COLO668 (cell line): ENCODE results near the gene SPAG6.

Experiments
- DNase-seq: peaks from one replicate; lab custom pipeline; 2025; ENCODE audit not compliant: unreplicated experiment; lab: John Stamatoyannopoulos, UW

SPAG6 gene

DNA sequence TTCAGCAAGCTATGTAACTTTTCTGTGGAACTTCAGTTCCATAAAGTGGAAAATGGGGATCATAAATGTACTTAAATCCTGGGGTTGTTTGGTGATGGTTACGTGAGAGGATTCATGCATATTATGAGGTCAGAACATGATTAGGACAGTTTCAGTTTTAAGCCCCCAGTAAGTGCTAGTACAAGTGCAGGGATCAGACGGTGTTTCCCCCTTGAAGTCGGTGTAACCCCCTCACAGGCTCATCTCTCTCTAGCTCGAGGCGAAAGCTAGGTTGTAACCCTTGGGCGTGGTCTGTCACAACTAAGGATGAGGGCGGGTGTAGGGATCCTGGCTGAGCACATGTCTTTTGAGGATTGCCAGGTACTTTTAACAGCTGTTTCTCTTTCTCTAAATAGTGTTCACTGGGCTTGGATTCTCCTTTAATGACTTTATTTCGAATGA, 84.7 kb downstream of the SPAG6 start:
- DNase-seq = no peak

DNA sequence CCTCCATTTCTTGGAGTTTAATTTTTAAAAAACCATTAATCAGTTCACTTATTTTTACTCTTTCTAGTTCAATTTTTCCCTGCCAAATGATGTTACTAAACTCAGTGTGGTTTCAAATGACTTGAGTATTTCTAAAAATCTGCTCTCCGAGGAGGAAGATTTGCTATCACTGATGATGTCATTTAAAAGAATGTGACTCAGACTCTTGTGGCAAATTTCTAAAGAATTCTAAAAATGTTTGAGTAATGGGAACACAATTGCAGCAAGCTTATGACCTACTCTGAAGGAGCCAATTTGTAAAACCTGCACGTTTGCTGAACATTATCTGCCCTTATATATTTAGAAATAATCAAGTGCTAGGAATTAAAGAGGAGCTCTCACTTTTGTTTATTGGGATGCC, 88.6 kb downstream of the SPAG6 start:
- no peak for DNase-seq

DNA sequence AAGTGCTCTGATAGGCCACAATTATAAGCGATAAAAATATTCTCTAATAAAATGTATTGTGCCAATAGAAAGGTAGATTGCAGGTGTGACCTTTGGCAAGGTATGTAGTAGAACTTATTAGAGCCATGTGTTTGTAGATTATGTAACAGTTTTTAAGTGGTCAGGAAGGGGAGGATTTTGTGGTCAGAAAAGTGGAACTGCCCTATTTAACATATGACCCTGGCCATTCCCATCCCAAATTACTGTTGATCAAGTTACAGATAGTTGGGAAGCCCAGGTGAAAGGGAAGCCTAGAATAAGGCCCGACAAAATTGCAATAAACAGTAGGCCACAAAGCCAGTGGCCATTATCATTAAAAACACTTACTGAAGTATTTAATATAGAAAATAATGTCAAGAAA, 89.2 kb downstream of the SPAG6 start:
- no peak for DNase-seq

DNA sequence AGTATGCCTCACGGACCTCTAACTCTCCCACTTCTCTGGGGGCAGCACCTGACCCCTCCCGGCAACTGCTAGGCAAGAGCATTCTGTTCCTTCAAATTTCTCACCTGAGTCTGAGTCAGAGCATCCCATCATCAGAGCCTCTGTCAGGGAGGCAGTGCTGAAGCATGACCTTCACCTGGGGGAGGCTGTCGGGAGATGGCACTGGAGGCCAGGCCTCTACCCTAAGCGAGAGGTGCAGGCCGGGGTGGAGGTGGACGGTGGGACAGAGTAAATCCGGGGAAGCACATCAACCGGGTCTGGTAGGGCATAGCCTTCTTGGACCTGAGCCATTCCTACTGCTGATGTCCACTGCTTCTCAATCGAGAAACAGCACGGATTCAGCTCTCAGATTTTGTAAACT, 90.4 kb downstream of the SPAG6 start:
- no peak for DNase-seq

DNA sequence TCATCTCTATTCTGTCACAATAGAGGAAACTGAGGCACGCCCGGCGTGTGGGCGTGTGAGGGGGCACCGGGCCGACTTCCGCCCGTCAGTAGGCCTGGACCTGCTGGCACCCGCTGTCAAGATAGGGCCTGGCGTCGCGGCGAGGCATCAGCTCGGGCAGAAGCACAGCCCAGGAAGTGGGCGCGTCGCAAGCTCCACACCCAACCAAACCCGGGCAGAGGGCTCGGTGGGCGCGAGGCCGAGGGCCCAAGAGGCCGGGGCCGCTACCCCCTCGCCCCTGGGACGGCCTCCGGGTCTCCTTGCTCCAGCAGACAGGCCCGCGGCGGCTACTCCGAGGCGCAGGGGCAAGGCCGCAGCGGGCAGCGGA, 91.2 kb downstream of the SPAG6 start:
- no peak for DNase-seq

DNA sequence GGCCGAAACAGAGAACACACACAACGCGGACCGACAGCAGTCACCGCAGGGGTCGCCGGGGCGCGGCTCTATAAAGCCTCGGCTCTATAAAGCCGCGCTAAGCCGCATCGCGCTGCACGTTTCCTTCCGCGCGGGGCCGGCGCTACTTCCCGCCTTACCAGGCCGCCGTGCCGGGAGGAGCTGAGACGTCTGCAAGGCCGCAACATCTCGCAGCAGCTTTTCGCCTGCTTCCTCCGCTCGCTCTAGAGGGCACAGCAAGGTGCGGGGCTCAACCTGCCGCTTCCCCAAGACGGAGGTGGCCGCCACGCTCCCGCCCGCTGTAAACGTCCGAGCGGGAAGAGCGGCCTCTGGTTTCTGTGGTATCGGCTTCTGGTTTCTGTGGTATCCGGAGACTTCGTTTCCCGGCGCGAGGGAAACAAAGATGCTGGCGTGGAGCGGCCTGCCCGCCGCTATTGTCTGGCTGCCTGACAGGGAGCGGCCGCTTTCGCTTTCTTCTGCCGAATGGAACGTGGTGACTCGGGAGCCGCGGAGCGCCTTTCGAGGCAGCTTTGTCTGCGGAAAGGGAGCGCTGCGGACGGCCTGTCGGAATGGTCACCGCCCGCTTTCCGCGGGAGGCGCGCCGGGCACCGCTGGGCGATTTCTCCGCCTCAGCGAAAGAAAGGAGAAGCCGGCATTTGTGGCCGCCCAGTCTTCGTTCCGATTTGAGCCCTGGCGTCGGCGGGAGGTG, 91.8 kb downstream of the SPAG6 start:
- peak; percentile 87 for DNase-seq

DNA sequence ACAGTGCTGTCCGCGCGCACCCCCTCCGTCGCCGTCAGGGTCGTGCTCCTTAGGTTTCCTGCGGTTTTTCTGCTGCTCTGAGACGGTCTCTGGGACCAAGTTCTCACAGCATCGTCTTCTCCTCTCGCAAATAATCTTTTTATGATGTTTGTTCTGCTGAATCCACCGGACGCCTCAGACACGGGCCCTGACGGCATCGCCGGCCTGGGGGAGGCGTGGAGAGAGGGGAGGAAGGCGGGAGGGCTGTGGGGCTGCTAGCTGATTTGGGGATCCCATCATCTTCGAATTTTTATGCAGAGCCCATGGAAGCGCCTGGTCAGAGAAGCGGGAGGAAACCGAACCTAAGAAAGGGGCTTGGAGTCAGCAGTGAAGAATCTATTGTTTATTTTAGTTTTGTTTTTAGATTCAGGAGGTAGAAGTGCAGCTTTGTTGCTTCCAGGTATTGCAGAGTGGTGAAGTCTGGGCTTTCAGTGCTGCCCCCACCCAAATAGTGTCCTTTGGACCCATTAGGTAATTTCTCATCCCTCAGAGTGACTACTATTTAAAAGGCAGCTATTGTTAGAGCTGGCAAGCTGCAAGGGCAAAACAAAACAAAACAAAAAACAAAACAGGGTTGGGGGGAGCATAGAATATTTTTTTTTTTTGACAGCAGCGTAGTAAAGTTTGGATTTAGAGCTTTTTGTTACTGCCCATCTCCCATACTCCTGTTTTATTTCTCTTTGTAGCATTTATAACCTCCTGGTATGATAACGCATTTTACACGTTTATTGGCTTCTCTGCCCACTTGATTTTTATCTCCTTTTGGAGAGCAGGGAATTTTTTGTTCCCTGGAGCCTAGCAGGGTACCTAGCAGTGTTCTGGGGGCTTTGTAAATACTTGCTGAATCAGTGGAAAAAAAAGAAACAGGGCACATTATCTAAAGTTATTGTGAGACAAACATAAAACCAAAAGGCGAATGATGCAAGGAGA, 92.6 kb downstream of the SPAG6 start:
- no peak for DNase-seq

DNA sequence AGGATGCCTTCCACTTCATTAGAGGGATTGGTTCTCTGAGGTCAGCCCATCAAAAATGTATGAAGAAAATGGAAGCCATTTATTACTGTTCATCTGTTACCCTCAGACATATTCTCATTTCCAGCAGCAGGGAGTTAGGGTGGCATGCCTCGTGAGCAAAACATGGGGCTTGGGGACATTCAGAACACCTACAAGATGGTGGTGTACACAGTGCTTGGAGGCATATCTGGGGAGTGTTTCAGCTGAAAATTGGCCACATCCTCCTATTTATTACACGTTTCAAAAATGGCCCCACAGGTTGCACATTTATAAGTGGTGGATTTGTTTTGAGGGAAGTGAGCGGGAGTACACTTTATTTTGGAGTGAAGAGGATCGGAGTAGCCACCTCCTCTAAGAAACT, 93.4 kb downstream of the SPAG6 start:
- no peak for DNase-seq

DNA sequence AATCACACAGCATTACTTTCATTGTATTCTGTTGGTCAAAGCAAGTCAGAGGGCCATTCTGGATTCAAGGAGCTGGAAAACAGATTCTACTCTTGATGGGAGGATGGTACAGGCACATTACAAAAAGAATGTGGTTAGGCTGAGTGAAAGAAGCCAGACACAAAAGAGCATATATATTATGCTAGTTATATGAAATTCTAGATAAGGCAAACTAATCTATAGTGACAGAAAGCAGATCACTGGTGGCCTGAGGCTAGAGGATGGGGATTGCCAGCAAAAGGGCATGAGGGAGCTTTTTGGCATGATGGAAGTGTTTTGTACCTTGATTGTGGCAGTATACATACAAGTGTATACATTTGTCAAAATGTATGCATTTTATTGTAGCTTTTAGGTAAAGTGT, 96.8 kb downstream of the SPAG6 start:
- DNase-seq = no peak

DNA sequence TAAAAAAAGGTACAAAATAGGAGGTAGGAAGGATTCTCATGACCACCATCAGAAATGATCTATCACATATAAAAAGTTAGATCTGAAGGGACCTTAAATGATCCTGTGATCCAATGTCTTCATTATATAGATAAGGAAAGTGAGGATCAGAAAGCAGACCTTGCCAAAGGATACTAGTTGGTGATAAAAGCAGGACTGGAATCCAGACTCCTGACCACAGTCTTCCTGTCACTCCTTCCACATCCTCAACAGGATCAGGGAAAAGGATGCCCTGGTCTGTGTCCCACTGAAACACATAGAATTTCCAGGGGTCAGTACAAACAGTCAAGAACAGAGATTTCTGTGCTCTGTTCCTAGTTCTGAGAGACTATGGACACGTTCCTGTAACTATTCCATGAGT, 97.2 kb downstream of the SPAG6 start:
- no peak for DNase-seq

DNA sequence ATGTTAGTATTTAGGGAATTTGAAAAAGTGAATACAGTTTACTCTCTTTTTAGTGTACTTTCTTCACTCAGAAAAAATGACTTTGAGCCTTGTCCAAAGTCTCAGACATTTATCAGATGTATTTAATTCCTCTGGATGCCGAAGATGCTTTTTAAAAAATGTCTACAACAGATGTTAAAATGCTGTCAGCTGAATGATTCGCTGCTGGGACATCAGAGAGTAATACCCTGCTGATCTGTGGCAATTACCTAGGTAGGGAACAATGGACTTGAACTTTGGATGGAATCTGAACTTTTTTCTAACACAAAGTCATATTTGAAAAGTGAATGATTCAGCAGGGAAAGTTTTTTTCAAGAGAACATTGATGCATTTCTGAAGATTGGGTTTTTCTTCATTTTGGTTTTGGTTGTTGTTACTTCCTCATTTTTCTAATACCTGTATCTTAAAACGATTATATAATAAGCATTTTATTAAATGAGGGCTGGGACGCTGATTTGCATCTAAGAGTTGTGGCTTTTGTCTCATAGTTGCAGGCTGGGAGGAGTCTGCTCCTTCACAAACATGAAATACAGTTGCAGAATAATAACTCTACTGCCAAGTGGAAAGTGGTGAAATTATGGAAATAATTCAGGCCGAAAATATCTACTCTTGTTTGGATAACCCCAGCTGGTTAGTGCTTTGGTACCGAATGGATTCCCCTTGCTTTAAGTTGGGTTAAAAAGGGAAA, 98.0 kb downstream of the SPAG6 start:
- DNase-seq = no peak

DNA sequence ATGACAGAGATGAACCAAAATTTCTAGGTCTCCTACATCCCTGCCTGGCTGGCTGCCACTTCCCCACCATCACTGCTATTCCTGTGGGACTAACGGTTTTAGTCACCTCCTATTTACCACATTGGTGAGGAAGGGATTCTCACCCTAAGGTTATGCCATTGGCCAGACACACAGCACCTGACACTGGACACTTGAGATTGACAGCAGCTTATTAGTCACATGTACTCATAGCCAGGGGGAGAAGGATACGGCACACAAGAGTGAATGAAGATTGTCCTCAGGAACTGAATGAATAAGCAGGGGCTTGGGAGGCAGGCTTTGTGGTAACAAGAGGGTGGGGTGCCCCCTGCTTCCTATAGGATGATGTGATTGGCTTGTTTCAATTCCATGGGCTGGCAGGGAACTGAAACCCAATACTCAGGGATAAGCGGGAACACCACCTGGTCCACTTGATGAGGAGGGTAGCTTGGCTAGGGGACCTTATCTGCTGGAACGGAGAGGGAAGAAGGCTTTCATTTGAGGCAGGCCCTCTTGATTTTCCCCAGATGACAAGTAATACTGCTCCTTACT, 99.0 kb downstream of the SPAG6 start:
- DNase-seq = no peak

DNA sequence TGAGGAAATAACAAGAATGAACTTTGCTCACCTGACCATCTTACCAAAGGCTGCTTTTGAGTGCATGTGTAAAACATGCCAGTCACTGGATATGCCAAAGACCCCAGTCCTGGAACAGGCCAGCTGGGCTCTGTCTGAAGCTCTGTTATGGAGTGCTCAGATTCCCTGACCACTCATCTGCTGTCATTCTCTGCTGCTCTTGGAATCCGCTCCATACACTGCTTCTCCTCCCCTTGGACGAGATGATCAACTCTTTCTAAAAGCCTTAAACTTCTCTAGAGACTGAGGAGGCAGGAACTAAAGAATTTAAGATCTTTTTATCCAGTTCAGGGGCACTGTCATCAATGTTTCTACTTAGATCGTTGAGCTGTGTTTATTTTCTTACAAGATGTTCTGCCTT, 100.2 kb downstream of the SPAG6 start:
- no peak for DNase-seq

DNA sequence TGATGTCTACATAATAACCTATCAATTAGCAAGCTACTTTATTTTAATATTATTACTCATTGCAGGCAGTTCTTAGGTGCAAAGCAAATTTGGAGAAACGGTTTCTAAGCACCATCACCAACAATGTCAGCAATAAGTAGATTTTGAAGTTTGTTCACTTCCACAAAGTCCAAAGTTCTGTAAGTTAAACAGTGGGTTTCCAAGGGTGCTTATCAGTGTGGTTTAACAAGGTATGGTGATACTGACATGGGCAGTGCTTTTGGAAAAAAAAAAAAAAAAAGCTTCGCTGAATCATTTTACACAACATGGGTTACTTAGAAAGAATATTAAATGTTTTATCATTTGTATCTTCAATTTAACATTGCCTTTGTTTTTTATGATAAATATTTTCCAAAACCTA, 101.8 kb downstream of the SPAG6 start:
- no peak for DNase-seq

DNA sequence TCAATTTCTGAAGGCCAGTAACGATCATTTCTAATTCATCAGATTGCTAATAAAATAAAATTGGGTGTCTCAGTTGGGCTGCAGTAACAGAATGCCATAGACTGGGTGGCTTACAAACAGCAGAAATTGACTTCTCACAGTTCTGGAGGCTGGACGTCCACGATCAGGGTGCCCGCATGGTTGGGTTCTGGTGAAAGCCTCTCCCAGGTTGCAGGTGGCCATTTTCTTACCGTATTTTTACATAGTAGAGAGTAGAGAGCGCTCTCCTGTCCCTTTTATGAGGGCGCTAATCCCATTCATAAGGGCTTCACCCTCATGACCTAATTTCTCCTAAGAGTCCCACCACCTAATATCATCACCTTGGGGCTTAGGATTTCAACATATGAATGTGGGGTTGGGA, 106.0 kb downstream of the SPAG6 start:
- DNase-seq = no peak

DNA sequence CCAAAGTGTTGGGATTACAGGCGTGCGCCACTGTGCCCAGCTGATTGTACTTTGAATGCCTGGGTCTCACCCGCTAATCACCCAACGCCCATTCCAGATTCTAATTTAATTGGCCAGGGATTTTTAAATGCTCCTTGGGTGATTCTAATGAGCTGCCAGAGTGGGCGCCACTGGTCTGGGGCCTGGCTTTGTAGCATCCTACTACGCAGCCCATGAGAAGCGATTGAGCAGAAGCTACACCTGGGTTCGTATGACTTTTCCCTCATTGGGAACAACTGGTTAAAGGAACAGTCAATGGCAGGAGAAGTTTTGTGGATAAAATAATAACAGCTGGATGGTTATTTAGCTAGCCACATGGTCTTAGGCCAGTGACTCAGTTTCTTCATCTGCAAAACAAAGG, 108.0 kb downstream of the SPAG6 start:
- no peak for DNase-seq

DNA sequence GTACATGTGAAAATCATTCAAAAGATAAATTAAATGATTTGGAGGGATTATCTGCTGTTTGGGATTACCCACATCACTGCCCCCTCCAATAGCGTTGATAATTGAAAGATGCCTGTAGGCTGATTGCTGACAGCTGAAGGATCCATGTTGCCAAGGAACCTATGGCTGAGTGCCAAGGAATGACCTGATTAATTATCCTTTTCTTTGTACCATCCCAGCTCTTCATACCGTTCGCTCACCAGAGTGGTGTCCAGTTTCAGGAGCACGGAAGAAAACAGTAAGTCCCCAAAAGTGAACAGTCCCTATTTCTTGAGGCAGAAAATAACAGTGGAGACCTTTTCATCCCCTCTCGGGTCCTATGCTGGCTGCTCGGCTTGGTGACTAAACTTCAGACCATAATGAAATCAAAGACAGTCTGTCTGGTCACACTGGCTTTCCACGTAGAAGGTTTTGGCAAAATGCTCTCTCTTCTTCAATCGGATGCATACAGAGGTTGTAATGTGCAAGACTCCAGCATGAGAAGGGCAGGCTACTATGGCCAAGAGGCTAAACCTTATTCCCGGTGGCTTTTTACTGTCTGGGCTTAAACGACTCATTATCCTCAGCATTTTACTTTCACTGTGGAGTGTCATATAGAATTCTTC, 108.8 kb downstream of the SPAG6 start:
- DNase-seq = peak; percentile 56

DNA sequence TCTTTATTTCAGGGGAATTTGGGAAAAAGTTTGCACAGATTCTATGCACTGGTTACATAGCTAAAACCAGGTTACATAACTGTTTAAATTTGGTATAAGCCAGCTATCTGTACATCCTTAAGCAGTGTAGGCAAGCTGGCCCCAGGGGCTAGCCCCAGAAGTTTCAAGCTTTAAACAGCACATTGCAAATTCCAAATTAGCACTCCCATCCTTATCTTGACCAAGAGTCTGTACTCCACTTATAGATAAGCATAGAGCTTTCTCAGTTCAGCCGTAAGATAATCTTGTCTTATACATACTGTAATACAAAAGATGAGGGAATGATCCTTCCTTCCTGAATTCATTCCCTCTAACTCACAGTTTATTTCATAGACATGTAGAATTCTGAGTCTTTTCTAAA, 109.3 kb downstream of the SPAG6 start:
- no peak for DNase-seq

DNA sequence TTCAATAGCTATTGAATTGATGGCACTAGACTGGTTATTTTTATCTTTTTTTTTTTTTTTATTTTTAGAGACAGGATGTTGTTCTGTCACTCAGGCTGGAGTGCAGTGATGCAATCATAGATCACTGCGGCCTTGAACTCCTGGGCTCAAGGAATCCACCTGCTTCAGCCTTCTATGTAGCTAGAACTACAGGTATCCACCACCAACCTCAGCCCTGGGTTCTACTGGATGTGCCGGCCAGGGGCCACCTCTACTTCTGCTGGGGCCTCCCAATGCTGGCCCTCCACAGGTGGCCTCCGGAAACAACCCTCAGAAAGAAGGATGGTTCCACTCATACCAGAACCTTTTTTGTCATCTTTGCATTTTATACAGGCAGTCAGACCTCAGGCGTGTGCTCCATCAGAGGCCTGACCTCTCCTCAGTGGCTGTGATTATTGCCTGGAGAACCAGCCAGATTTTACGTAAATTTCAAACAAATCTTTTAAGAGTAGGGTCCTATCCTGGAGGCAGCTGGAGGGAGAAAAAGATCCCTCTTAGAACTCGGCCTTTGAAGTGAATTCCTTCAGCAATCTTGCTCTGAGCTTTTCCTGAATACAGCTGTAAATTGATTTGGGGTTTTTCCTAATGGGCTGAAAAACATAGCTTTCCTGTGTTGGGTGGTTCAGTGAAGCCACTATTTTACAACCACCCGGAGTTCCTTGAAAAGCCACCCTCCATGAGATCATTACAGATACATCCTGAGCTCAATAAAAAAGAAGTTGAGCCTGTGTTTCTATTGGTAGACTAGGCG, 110.0 kb downstream of the SPAG6 start:
- no peak for DNase-seq

DNA sequence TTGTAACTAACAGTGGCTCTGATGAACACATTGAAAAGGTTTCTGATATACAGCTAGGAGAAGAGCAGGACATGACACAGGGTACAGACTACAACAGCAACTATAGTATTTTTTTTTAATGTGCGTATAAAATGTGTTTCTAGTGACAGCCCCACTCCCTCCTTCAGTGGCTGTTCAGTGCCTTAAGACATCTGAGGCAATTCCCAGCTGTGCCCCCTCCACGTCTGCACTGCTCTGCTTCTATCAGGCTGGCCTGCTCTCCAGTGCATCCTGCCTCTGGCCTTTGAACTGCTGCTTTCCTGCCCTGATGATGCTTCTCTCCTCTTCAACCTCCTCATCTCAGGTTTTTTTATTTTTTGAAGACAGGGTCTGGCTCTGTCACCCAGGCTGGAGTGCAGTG, 111.2 kb downstream of the SPAG6 start:
- no peak for DNase-seq
